ENCODE measurements around the gene RAB8B. TPM values are rescaled to one million over a fixed set of nuclear protein-coding genes. Genes with fewer than 3 reads are reported as not detected.

The RAB8B gene
- total and polyA plus RNA-seq, 2 of the 13 experiments (the other 11 are each of a cell fraction or from before 2014, with no cell fraction given) = 6.8 to 14.2 TPM

DNA sequence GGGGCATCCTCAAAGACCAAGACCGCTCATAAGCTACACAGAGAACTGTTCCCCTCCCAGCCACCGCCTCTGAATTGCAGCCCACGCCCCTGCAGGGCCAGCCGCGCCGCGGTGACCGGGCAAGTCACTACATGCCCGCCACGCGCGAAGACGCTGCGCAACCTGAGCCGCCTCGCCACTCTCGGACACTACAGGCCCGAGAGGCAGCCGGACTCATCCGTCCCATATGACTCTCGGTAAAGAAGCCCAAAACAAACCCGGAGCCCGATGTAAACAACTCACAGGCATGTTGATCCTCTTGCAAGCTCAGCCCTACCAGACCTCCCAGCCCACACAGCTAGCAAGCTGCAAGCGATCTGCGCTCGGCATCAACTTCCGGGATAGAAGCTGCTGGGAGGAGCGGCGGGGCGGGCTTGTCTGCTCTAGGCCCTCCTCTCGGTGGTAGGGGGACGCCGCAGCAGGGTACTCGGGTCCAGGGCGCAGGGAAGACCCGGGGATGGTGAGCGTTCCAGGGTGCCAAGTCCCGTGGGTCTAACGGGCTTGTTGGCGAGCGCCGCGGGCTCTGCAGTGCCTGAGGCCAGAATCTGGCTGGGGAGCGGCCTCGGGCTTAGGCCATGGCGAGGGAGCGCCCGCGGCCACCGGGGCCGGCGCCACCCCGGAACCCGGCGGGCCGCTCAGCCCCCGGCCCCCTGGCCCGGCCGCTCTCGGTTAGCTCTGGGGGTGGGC is 32.1 kb upstream of the RAB8B start, which contains the start of gene RPS27L (continued):
- TF ChIP-seq ZNF326 (CRISPR knock-in tag; IDR thresholded peaks at IDR 0.05; ENCODE audit: borderline replicate concordance) (no peak), CHCHD3 (CRISPR knock-in tag; IDR thresholded peaks at IDR 0.05) (0 out of 2 replicates have a peak, but pooled peaks have one; percentile 59), NFYB (CRISPR knock-in tag; IDR thresholded peaks at IDR 0.05) (no peak; the same call in 1 of the 2 replicates), NR2F6 (IDR thresholded peaks at IDR 0.05) (no peak), NR2F6 (CRISPR knock-in tag; IDR thresholded peaks at IDR 0.05) (peak; percentile 52; the same call in 1 of the 2 replicates), HMG20B (CRISPR knock-in tag; conservative IDR thresholded peaks at IDR 0.05) (no peak), NR1H2 (CRISPR knock-in tag; IDR thresholded peaks at IDR 0.05; ENCODE audit: borderline replicate concordance, low read depth) (no peak), TBX2 (CRISPR knock-in tag; IDR thresholded peaks at IDR 0.05; ENCODE audit: borderline replicate concordance) (peak; percentile 83), TOE1 (CRISPR knock-in tag; IDR thresholded peaks at IDR 0.05) (0 out of 2 replicates have a peak, but pooled peaks have one; percentile 50), FOXA3 (CRISPR knock-in tag; IDR thresholded peaks at IDR 0.05) (peak; percentile 72), MNT (IDR thresholded peaks at IDR 0.05) (peak; percentile 52), BORCS8-MEF2B (CRISPR knock-in tag; IDR thresholded peaks at IDR 0.05) (peak; percentile 87), PHF5A (CRISPR knock-in tag; IDR thresholded peaks at IDR 0.05; ENCODE audit: low read depth, unreplicated experiment) (peak; percentile 38), ZNF878 (CRISPR knock-in tag; IDR thresholded peaks at IDR 0.05) (no peak), ZNF850 (CRISPR knock-in tag; conservative IDR thresholded peaks at IDR 0.05) (no peak), XBP1 (CRISPR knock-in tag; IDR thresholded peaks at IDR 0.05) (0 out of 2 replicates have a peak, but pooled peaks have one; percentile 39), ASH2L (IDR thresholded peaks at IDR 0.05; ENCODE audit: insufficient read length, low read depth, low read length) (peak; percentile 52), IKZF1 (IDR thresholded peaks at IDR 0.05) (no peak), KAT2B (IDR thresholded peaks at IDR 0.05; ENCODE audit: borderline replicate concordance, low read depth, low read length) (no peak), SMC3 (IDR thresholded peaks at IDR 0.05; ENCODE audit: low read length) (no peak), JUNB (CRISPR knock-in tag; IDR thresholded peaks at IDR 0.05; ENCODE audit: borderline replicate concordance) (no peak), ZNF235 (CRISPR knock-in tag; IDR thresholded peaks at IDR 0.05; ENCODE audit: borderline replicate concordance) (no peak), FOSL2 (CRISPR knock-in tag; IDR thresholded peaks at IDR 0.05) (peak; percentile 51), ZSCAN12 (CRISPR knock-in tag; IDR thresholded peaks at IDR 0.05) (peak; percentile 88; the same call in 1 of the 2 replicates), DR1 (CRISPR knock-in tag; IDR thresholded peaks at IDR 0.05) (peak; percentile 81), PHF21A (CRISPR knock-in tag; IDR thresholded peaks at IDR 0.05) (peak; percentile 47)
- TF ChIP-seq, protein P1, sequence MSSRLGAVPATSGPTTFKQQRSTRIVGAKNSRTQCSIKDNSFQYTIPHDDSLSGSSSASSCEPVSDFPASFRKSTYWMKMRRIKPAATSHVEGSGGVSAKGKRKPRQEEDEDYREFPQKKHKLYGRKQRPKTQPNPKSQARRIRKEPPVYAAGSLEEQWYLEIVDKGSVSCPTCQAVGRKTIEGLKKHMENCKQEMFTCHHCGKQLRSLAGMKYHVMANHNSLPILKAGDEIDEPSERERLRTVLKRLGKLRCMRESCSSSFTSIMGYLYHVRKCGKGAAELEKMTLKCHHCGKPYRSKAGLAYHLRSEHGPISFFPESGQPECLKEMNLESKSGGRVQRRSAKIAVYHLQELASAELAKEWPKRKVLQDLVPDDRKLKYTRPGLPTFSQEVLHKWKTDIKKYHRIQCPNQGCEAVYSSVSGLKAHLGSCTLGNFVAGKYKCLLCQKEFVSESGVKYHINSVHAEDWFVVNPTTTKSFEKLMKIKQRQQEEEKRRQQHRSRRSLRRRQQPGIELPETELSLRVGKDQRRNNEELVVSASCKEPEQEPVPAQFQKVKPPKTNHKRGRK (CRISPR knock-in tag; IDR thresholded peaks at IDR 0.05) = no peak
- TF ChIP-seq, protein P2, sequence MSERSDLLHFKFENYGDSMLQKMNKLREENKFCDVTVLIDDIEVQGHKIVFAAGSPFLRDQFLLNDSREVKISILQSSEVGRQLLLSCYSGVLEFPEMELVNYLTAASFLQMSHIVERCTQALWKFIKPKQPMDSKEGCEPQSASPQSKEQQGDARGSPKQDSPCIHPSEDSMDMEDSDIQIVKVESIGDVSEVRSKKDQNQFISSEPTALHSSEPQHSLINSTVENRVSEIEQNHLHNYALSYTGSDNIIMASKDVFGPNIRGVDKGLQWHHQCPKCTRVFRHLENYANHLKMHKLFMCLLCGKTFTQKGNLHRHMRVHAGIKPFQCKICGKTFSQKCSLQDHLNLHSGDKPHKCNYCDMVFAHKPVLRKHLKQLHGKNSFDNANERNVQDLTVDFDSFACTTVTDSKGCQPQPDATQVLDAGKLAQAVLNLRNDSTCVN (CRISPR knock-in tag; IDR thresholded peaks at IDR 0.05; ENCODE audit: borderline replicate concordance) = peak; percentile 87

Measured in HepG2 (cell line).